HG03432 (cell line): ENCODE data around the gene SFI1.
"Not testable (repeated sequence)": the region's sequence is repeated elsewhere in the genome, so short reads cannot be mapped to it uniquely, and the experiment has no call there.

ENCODE experiments used
- ATAC-seq: cut with Tn5 transposase; IDR thresholded peaks from one replicate; pipeline ENCODE4 v1.9.1; 2021; ENCODE audit warnings: mild to moderate bottlenecking, moderate library complexity; ENCODE audit not compliant: unreplicated experiment

Gene SFI1

GRCh38 chr22:31540966-31541365 is 44.6 kb downstream of the SFI1 start:
- ATAC-seq, result no peak

- ATAC-seq, result no peak
These were observed 48.4 kb downstream of the SFI1 start for GRCh38 chr22:31544481-31545480.

DNA sequence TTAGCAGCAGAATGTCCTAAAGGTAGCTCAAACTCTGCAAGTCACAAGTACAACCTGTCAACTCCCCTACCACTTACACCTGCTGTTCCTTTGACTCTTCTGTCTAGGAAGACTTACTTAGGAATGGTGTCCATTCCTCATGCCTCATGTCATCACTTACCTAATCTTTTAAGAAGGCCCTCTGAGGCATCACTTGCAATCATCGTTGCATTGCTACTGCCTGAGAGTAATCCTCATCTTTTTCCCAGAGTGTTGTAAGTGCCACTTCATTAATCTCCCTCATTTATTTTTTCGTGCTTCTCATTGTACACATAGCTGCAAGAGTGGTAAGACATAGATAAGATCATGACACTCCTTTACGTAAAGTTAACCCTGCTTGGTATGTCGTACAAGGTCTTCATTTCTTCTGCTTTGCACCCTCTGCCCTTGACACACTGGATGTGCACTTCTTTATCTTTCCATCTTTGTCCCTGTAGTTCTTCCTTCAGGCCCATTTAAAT is 54.6 kb downstream of the SFI1 start:
- no peak for ATAC-seq

GRCh38 chr22:31556627-31557203 is 60.4 kb downstream of the SFI1 start:
- no peak for ATAC-seq

DNA sequence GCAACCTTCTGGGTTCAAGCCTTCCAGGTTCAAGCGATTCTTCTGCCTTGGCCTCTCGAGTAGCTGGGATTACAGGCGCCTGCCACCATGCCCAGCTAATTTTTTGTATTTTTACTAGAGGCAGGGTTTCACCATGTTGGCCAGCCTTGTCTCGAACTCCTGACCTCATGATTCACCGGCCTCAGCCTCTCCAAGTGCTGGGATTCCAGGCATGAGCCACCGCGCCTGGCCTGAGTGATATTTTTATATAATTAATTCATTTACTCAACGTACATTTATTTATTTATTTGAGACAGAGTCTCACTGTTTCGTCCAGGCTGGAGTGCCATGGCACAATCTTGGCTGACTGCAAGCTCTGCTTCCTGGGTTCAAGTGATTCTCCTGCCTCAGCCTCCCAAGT is 62.2 kb downstream of the SFI1 start:
- ATAC-seq, result not testable (repeated sequence)

DNA sequence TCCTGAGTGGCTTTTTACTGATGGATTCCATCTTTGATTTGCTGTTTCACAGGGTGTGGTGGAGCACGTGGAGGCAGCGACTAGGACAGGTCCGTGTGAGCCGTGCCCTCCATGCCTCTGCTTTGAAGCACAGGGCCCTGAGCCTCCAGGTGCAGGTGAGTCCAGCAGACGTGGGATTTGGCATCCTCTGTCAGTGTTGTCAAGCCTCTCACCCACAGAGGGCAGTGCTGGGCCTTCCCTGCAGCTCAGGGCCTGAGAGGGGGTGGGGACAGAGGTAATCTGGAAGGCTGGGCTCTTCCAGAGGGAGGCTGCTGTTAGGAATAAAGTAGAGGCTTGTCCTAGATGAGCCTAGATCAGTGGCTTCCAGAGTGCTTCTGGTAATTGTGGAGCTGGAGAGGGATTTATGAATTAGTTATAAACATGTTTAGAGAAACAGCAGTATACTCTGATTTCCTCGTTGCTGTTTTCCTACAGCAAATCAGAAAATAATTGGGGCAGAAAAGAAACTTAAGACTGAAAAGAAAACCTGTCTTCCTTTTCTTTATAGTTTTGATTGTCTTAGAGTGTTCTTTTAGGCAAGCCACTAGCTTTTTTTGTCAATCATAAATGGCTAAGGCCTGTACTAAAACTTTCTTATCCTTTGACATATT is 65.0 kb downstream of the SFI1 start:
- no peak for ATAC-seq

DNA sequence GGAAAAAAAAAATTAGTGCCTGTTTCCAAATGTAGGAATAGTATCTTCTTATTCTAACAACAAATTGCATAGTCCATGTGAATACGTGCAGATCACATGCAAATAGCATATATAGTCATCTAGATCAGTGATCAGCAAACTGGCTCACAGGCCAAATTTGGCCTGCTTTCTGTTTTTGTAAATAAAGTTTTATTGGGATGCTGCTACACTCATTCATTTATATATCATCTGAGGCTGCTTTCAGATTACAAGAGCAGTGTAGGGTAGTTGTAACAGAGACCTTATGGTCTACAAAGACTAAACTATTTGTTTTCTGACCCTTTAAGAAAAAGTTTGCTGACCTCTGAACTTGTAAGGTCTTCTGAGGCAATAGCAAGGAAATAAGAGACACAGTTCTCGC is 65.6 kb downstream of the SFI1 start:
- ATAC-seq, result no peak

DNA sequence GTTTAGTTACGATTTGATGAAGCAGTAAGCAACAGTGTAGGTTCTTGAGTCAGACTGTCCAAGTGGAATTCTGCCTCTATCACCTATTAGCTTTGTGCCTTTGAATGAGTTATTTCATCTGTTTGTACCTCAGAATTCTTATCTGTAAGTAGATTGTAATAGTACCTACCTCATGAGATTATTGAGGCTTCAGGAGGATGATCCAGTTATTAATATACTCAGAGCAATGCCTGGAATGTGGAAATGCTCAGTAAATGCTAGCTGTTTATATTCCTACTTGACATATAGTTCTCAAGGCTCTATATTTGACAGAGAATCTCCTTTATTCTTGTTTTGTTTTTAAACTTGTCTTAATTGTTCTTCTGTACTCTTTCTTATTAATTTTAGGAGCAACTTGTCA is 70.1 kb downstream of the SFI1 start:
- ATAC-seq, result no peak

DNA sequence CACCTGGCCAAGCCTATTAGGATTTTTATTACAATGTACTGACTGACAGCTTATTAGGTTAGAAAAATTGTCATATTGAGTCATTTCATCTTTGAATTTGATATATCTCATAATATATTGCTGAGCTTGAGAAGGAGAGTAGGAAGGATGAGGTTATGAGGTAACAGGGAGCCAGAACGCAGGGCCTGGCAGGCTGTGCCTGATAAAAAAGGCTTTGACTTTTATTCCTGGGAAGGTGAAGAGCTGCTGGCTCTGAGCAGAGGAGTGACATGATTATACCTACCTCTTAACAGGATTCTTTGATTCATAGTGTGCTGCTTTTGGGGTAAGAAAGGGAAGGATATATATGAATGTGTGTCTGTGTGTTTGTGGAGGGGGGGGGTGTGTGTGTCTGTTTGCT is 70.9 kb downstream of the SFI1 start:
- ATAC-seq, result no peak

GRCh38 chr22:31567702-31568101 is 71.4 kb downstream of the SFI1 start:
- ATAC-seq, result no peak

DNA sequence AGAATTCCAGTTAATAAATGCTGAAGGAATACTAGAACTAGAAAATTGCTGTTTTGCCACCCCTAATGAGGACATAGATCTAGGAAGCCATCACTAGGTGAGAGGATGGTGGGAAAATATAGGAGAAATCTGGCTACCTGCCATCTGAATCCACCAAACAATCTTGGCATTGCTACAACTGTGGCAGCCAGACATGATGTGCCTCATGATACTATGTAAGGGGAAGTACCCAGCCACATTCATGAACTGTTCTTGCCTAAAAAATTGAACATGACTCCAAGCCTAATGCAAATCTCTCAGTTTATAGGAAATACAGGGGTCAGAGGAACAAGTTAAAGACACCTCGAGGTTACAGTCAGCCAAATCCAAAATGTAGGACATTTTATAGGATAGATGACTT is 72.8 kb downstream of the SFI1 start:
- no peak for ATAC-seq

GRCh38 chr22:31572939-31573338 is 76.6 kb downstream of the SFI1 start:
- no peak for ATAC-seq

DNA sequence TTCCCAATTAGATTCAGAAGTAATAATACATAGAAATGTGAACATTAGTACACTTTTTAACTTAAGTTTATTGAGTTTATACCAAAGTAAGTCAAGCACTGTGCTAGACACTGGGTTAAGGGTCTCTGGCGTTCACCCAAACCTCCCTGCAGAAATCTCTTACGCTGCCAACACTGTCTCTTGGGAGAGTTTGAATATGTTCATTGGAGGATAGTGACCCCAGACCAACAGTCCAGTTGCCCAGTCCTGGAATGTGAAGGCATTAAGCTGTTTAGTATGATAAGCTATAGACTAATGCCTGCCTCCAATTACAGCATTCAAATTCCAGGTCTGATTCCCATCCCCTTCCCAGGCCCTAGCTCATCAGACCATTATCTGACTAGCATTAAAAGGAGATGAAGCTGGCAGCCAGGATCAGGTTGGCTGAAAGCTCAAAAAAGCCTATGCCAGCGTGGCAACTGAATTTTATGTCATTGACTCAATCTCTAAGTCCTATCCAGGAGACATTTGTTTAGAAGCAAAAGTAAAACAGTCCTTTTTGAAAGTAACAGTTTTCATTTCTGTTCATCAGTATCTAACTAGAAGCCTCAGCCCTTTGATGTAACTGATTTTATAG is 77.8 kb downstream of the SFI1 start:
- ATAC-seq, result no peak

- no peak for ATAC-seq
These were observed 78.9 kb downstream of the SFI1 start for GRCh38 chr22:31575190-31575589.

DNA sequence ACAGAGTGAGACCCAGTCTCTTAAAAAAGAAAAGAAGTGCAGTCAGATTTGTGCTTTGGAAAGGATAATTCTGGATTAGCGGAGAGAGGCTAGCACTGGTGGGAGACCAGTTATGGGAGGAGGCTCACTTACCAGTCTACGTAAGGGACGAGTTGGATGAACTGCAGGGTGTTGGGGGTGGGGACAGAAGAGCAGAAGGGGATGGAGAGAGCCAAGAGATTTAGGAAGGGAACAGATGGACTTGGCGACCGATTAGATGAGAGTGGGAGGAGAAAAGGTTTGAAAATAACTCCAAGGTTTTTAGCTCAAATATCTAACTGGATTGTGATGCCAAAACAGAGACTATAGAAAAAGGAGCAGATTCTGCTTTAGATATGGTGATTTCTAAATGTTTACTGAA is 81.4 kb downstream of the SFI1 start:
- ATAC-seq, result no peak

DNA sequence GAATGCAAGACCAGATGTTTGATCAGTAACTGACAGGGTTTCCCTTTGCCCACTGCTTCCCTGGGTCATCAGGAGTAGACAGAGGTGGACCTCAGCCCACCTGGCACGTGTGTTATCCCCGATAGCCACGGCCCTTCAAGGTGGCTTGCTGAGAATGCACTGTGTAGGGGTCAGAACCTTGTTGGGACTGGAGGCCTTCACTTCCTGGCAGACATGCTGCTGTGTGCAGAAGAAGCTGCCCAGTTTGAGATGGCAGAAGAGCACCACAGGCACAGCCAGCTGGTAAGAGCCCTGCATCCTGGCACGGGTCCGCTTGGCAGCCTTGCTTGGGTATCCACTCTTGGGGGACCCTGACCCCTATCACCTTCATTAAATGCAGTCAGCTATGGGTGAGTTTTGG is 81.8 kb downstream of the SFI1 start:
- ATAC-seq, result no peak

GRCh38 chr22:31579835-31580242 is 83.5 kb downstream of the SFI1 start:
- no peak for ATAC-seq

DNA sequence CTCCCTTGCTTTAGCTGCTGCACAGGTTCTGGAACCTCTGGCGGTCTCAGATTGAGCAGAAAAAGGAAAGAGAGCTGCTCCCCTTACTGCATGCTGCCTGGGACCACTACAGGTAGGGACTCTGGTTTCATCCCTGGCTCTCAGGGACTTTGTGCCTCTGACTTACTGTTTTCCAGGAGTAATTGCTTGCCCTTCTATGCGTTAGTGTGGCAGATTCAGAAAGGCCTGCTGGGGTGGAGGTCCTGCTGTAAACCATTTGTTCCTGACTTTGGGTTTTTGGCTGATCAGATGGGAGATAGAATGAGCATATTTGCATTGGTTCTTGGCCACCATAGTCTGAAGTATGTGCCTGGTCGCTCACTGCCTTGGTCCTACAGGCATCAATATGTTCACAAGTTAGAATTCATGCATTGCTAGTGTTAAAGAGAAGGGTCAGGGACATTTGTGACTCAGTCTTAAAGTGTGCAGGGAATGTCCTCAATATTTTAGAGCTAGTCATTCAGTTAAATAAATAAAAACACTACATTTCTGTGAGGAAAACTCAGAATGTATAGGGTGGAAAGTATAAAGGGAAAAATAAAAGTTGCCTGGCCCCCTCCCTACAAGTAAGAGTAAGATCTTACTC is 87.6 kb downstream of the SFI1 start:
- no peak for ATAC-seq

GRCh38 chr22:31584804-31585160 is 88.4 kb downstream of the SFI1 start:
- ATAC-seq, result no peak

DNA sequence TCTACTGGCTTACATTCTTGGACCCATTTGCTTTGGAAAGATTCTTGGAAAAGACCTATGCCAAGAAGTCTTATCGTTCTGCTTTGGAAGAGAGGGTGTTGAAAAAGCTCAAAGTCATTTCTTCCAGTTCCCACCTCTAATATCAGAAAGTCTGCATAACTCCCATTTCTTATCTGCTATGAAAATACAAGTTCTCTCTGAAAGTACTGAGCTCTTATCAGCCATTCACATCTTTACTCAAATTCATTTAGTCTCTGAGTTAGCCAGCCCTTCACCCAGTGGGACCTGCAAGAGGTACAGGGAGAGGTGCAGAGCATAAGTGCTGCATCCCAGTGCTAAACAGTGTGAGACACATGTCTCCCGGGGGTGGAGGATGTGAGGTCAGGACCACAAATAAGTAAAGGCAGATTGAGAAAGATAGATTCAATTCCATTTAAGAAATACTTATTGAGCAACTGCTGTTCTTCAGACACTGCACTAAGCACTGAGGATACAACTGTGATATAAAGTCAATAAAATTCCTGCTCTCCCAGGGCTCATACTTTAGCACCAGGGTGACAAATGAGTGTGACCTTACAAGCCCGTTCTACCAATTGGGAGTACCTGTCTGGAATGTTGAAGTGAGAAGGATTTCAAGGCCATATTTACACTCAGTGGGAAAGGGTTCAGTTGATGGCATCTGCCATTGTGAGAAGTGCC is 89.0 kb downstream of the SFI1 start:
- no peak for ATAC-seq
